NCI-H510A (cell line): ENCODE measurements around the gene VAV2.
A peak's percentile ranks its signal among the peaks of the same experiment; 100 is the strongest.
"Not testable (repeated sequence)": the region's sequence is repeated elsewhere in the genome, so short reads cannot be mapped to it uniquely, and the experiment has no call there.

Source experiments
- DNase-seq: peaks from one replicate; lab custom pipeline; 2025; lab: John Stamatoyannopoulos, UW

Gene VAV2

GRCh38 chr9:133916159-133916541 lies 76.0 kb downstream of the VAV2 start:
- no peak for DNase-seq

DNA sequence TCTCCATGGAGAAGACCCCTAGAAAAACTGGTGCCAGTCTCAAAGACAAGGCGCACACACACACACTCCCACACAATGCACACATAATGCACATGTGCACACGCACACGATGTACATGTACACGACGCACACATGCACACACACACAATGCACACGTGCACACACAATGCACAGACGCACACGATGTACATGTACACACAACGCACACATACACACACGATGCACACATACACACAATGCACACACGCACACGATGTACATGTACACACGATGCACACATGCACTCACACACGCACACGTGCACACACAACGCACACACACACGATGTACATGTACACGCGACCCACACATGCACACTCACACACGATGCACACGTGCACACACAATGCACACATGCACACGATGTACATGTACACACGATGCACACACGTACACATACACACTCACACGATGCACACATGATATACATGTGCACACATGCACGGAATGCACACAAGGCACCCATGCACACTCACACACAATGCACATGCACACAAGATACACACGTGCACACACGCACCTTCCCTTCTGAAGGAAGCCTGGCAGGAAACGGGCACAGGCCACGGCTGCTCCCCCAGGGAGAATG lies 76.5 kb downstream of the VAV2 start:
- no peak for DNase-seq

DNA sequence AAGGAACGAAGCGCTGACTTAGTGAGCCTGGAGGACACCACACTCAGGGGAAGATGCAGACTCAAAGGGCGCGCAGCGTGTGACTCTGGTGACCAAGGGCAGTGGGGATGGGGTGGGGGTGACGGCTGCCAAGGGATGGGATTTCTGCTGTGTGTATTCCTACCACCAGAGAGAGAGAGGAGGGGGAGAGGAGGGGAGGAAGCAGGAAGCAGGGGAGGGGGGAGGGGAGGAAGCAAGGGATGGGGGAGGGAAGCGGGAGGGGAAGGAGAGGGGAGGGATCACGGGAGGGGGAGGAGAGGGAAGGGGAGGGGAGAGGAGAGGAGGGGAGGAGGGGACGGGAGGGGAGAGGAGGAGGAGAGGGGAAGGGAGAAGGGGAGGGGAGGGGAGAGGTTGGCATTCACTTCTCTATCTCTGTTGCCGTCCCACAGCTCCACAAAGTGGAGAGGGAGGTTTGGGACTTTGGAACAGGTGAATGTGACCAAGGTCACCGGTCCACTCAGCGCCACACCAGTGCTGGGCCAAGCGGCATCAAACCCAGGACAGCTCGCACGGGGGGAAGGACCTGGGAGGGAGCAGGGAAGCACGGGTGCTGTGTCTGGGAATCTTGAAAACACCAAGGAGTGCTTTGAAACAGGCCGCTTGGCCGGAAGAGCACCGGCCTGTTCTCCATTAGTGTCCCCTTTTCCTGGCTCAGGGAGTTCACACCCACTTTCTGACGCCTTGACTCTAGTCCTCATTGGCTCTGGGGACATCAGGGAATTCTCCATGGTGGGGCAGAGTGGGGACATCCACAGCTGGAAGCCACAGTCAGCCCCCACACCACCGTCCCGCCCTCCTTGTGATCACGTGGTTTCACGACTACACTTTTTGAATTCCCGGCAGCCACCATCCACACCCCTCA lies 77.4 kb downstream of the VAV2 start:
- peak; percentile 40 for DNase-seq

- DNase-seq, result no peak
Observed at GRCh38 chr9:133913571-133914369, 78.4 kb downstream of the VAV2 start.

DNA sequence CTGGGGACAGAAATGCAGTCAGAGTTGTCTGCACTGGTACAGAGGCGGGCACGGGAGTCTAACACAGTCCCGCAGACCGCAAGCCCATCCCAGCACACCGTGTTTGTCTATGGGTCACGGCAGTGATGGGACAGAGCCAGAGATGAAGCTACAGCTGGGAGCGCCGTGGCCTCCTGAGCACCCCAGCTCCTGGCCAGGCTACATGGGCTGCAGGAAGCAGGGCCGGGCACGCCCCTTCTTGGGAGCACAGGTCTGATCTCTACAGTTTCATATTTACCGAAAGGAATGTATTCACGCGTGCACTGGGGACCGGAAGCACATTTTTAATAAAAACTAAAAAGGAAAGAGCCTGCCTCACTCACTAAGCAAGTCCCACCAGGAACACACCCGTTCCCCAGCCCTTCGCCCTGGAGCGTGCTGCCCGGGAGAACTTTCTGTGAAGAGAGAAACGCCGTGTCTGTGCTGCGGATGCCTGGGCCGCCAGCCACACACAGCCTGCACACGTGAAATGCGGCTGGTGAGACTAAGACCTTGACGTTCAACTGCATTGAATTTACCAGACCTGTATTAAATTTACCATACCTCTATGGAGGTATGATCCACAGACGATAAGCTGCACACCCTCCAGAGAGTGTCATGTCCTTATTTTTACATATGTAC lies 81.1 kb downstream of the VAV2 start:
- DNase-seq, result no peak

- DNase-seq, result no peak
Observed at GRCh38 chr9:133906932-133907910, 84.9 kb downstream of the VAV2 start.

DNA sequence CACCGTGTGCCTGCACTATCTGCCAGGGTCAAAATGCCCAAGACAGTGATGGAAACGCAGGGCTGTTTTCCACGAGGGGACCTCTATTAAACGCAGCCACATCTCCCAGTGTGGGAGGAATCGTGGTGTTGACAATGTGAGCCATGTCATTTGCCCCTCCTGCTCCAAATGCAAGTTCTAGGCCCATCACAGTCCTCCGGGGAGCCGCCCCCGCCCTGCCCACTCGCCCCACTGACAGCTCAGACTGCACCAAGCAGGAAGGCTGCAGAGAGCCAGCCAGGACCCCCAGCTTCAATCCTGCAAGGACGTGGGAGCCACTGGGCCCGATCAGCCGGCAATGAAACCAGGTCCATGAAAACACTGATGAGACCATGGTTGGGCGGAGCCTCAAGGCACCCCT lies 85.9 kb downstream of the VAV2 start:
- no peak for DNase-seq

DNA sequence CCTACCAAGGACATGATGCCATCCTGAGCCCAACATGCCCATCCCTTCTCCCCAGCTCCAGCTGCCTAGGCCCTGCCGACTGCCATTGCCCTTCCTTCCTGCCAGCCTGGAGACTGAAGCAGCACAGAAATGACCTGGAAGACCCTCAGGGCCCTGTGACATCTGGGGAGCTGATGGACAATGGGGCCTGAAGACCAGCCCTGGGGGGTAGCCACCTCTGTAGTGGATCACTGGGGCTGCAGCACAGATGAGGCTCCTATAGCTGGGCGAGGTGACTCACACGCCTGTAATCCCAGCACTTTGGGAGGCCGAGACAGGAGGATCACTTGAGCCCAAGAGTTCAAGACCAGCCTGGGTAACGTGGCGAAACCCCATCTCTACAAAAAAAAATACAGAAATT lies 86.6 kb downstream of the VAV2 start:
- DNase-seq, result no peak

DNA sequence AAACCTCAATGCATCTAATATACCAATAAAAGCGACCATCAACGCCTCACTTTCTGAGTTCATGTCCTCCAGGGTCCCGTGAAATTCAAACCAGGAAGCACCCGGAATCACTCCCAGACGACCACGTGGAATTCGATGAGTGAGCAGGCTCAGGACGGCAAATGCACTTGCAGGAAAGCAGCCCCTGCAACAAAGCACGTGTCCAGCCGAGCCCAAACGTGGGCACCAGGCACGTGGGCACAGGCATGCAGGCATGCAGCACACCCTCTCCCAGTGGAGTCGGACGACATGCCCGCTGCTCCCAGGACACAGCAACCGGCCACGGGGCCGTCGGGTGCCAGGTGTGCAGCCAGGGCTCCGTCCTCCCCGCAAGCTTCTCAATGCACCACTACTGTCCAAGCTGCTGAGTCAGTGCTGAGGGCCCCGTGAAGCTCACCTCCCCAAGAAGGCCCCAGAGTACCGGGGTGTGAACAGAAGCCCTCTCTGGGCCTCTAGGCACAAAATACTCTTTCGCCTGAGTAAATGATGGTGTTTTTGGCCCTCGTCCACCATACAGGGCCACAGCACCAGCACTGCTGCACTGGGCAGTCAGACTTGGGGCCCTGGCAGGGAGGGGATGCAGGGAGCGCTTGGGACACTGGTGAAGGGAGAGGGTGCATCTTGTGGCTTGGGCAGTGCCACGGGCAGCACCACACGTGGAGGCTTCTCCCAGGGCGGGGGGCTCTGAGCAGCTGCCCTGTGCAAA lies 87.6 kb downstream of the VAV2 start:
- no peak for DNase-seq

GRCh38 chr9:133901184-133901835 lies 90.8 kb downstream of the VAV2 start:
- DNase-seq, result no peak

GRCh38 chr9:133897675-133898074 lies 94.4 kb downstream of the VAV2 start:
- no peak for DNase-seq

DNA sequence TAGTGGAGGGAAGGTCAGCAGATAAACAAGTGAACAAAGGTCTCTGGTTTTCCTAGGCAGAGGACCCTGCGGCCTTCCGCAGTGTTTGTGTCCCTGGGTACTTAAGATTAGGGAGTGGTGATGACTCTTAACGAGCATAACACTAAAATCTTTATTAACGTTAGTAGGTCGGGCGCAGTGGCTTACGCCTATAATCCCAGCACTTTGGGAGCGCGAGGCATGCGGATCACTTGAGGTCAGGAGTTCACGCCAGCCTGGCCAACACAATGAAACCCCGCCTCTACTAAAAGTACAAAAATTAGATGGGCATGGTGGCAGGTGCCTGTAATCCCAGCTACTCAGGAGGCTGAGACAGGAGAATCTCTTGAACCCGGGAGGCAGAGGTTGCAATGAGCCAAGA lies 96.1 kb downstream of the VAV2 start:
- not testable (repeated sequence) for DNase-seq

DNA sequence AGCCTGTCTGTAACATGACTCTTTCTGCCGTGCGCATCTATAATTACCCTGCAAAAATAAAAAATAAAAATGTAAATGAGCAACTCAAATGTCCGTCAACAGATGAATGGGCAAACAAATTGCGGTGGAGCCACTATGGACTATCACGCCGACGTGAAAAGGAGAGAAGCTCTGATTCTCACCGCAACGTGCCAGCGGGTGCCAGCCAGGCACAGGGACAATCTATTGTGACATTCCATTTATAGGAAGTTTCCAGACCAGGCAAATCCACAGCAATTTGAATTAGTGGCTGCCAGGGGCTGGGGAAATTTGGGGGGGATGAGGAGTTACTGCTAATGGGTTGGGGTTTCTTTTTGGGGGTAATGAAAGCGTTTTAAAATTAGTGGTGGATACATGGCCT lies 96.8 kb downstream of the VAV2 start:
- no peak for DNase-seq

DNA sequence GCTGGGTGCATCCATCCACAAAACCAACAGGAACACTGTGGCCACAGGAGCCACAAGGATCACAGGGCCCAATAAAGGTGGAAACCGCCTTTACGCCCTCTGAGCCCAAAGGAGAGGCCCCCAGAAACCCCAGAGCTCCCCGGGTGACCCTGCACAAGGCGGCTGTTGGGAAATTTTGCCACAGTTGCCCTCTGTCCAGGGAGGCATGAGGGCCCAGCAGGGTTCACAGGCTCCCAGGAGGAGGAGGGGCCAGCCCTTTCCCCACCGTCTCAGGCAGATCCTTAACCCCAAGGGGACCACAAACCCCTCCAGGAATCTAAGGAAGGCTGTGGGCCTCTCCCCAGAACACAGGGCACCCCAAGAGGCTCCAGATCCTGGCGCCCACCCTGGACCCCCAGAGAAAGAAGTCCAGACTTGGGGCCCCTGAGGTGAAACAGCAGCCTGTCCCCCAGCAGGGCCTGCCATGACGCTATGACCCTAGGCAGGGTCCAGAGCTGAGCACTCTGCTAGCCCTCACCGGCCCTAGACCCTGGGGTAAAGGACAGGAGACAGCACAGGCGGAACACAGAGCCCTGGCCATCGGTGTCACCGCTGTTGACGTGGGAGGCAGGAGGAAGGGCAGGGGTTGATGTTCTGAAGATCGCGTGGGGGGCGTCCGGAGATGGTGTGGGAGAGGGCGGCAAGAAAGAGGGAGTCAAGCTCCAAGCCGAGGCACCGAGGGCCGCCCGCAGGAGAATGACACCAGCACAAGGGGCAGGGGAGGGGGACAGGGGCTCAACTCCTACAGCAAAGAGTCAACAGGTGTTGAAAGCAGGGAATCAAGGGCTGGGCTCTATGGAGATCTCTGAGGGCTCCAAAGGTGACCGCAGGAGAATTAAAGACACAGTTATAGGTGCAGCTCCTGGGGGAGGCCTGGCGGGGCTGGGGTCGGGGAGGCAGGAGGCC lies 97.5 kb downstream of the VAV2 start:
- DNase-seq, result no peak

DNA sequence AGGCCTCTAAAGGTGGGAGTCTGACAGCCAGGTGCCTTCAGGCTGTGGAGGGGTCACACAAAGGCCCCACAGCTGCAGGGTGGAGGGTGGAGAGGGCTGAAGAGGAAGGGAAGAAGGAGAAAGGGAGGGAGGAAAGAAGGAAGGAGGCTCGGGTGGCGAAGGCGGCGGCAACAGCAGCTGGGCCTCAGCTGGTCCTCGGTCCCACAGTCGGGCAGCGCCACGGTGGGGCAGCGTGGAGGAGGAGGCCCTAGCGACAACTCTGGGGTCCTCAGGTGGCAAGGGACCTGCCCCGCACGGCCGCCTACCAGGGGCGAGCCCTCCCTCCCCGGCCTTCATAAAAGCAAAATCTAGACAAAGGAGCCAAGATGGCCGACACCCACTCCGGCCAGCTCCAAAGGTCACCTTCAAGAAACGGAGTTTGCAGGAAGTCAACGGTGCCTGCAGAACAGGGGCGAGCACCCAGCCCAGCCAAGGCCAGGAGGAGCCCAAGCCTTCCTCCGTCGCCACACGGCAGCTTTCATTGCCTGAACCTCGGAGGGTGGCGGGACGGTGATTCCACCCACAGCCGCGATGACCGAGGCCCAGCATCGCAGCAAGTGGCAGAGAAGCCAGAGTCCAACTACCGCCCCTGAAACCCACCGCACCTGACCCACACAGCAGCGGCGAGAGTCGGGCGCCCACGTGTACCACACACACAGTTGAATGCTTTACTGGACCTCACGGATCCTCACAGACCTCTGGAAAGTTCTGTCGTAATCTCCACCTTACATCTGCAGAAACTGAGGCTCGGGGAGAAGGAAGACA lies 98.7 kb downstream of the VAV2 start:
- no peak for DNase-seq

DNA sequence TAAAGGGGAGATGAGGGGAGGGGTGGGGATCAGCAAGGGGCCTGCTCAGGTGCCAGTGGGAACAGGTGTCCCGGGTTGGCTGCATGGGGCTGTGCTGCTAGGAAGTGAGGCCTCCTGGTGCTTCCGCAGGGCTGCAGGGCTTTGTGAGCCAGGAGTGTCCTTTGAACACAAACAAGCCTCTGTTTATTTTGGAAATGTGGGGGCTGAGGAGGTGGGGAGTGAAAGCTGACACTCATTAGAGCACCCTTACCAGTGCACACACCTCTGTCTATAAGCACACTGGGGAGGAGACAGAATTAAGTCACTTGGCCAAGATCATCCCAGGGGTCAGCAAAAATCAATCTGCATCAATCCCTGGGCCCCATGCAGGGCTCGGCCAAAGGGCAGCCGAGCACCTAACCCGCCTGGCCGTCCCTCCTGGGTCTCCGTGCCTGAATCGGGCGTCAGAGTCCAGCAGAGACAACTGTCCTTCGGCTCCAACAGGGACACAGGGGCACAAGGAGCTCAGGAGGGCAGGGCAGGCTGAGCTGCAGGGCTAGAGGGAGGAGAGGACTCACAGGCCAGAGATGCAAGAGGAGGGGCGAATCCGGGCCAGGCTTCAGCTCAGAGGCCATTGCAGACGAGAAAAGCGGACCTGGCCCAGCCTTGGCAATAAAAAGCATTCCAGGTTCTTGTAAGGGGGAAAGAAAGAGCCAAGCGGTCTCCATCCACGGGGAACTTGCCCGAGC lies 99.8 kb downstream of the VAV2 start:
- DNase-seq, result peak; percentile 89

DNA sequence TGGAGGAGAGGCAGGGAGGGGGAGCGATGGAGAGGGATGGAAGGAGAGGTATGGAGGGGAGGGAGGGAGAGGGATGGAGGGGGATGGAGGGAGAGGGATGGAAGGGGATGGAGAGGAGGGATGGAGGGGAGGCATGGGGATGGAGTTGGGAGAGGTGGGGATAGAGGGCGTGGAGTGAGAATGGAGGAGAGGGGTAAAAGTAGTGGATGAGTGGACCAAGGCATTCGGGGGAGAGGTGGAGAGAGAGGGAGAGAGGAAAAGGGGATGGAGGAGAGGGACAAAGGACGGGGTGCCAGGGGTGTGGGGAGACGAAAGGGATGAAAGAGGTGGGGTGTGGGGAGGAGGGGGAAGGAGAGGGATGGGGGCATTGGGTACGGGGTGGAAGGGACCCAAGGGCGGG lies 100.4 kb downstream of the VAV2 start:
- DNase-seq, result no peak
